ENCODE data around the gene SKP1.

SKP1 gene

DNA sequence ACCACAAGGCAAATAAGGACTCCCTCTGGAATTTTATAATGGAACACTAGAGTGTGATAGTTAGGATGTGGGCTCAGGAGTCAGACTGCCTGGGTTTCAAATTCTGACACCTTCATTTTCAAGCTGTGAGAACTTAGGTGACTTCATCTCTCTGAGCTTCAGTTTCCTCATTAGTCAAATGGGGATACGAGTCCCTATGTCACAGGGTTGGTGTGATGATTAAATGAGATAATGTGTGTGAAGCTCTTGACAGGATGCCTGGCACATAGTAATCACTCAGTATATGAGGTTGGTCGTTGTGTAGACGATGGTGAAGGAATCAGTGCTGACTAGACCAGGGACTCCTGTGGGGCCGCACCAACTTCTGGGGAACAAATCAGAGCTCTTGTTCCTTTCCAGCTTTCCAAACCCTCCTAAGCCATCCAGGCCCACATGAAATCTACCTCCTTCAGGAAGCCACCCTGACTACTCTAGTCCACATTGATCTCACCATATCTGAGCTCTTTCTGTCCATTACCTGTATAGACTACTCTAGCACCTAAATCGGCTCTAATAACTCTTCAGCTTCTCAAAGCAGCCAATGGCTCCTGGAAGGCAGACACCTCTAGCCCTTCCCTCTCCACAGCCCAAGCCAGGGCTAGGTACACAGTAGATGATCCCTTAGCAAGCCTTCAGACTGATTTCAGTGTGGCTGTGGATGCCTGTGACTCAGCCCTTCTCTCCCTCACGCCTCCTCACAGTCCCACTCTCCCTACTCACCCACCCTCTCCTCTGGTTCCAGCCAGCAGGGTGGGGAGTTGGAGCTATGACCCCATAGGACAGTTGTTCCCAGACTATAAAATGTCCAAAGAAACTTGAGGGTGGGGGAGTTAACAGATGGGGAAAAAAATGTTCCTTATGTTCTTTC, 64.8 kb downstream of the SKP1 start:
- DNase-seq: no peak

DNA sequence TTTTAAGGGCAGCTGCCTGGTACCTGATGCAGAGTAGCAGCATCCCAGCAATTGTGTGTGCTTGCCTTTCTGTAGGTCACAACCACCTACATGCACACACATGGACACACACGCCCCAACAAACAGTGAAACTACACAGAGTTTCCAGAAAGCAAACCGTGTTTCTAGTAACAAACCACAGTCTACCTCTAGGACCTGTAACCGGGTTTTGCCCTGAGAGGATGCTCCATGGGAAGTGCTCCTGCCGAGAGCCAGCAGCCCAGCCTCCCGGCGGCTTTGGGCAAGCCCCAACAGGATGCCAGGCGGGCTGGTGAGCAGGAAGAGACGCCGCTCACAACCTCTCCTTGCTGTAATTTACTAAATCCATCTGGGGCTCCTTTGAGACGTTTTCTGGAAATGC, 66.4 kb downstream of the SKP1 start:
- DNase-seq: no peak

GRCh38 chr5:134107779-134108178, 69.0 kb downstream of the SKP1 start:
- no peak for DNase-seq

- no peak for DNase-seq
These were observed 69.6 kb downstream of the SKP1 start for GRCh38 chr5:134106991-134107701.

DNA sequence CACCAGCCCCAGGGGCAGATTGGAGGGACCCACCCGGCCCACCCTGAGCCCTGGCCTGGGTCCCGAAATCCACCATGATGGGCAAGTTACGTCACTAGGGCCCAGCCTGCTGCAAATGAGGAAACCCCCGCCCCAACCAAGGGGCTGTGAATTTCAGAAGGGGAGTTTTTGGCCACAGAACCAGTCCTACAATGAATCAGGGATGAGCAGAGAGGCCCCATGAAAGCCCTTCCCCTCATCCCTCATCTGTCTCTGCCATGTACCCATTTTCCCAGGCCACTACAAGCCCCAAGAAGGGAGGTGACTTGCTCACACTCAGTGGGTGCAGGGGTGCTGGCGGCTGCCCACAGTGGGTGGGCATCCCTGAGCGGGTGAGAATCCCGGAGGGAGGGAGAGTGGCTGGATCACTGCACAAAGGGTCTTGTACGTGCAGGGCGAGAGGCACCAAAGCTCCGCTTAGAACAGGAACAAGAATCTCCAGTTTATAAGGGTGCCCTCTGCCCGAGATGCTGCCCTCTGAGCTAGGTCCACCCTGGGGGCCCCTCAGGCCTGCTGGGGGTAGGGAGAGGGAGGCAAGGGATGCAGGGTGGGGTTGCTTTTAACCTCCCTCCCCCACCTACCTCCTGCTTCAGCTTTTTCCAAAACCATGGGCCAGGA, 72.6 kb downstream of the SKP1 start:
- DNase-seq: no peak

DNA sequence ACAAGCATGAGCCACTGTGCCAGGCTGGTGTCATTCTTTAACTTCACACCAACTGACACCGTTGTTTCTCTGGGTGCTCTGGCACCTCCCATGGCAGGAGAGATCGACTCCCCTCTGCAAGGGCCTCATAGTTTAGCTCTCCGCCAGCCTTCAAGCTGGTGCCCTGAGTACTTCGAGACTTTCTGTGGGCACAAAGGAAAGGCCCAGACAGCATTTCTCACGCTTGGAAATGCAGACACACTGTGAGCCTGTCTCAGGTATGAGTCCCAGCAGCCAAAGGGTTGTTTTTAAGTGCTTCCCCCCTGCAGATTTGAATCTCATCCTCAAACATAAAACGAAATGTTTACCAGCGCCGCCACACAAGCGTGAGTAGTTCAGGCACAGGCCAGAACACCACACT, 73.4 kb downstream of the SKP1 start:
- no peak for DNase-seq

- peak; percentile 81 for DNase-seq
These were observed 74.9 kb downstream of the SKP1 start for GRCh38 chr5:134101686-134102439.

GRCh38 chr5:134100283-134101091, 76.3 kb downstream of the SKP1 start:
- peak; percentile 82 for DNase-seq

DNA sequence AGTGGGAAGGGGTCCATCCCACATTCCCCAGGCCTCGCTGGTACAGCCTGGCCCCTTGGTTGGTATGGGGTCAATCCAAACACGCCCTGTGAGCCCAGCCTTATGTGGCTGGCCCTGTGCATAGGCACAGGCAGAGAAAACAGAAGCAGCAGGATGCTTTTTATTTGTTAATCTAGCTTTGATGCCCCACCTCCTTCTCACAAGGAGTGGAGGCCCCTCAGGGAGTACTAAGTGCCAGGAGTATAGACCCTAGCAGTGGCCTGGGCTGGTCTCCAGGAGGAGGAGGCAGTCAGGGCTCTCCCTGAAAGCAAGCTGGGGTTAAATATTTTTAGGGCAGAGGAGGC, 76.8 kb downstream of the SKP1 start:
- DNase-seq: no peak

DNA sequence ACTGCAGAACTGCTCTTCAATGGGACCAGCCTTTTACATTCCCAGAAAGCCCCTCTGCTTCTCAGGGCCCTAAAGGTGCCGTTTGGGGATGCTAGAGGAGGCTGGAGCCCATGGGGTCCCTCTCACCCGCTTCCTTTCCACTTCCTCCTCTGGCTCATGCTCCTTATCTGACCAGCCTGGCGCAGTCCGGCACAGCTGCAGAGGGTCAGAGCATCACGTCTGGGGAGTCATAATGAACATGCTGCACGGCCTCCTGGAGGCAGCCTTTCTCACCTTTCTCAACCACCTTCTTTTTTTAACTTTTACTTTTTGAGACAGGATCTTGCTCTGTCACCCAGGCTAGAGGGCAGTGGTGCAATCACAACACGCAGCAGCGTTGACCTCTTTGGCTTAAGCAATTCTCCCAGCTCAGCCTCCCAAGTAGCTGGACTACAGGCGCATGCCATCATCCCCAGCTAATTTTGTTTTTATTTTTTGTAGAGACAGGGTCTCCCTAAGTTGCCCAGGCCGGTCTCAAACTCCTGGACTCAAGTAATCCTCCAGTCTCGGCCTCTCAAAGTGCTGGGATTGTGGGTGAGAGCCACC, 77.4 kb downstream of the SKP1 start:
- no peak for DNase-seq

All from activated gamma-delta T cell treated with Interleukin-2 at 50 U/mL for 16 hours (primary cell).